ENCODE data around the gene SND1.

Gene SND1

DNA sequence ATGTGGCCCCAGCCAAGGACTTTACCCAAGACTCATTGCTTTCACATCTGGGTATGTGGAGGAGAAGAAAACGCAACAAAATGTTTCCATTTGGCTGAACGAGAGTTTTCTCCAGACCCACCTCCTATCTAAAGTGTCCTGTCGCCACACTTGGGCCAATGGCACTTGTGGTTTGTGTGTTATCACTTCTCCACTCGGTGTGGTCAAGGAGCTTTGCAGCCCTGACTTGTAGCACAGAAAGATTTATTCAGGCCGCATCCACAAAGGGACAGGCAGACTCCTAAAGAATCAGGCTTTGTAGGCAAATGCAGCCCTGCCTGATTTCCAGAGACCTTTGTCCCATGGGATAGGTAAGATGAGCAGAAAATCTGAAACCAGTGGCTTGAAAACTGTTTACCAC, 392.1 kb downstream of the SND1 start:
- TF ChIP-seq, protein P1, sequence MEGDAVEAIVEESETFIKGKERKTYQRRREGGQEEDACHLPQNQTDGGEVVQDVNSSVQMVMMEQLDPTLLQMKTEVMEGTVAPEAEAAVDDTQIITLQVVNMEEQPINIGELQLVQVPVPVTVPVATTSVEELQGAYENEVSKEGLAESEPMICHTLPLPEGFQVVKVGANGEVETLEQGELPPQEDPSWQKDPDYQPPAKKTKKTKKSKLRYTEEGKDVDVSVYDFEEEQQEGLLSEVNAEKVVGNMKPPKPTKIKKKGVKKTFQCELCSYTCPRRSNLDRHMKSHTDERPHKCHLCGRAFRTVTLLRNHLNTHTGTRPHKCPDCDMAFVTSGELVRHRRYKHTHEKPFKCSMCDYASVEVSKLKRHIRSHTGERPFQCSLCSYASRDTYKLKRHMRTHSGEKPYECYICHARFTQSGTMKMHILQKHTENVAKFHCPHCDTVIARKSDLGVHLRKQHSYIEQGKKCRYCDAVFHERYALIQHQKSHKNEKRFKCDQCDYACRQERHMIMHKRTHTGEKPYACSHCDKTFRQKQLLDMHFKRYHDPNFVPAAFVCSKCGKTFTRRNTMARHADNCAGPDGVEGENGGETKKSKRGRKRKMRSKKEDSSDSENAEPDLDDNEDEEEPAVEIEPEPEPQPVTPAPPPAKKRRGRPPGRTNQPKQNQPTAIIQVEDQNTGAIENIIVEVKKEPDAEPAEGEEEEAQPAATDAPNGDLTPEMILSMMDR (IDR thresholded peaks at IDR 0.05) = no peak
- DNase-seq (ENCODE audit: low spot score) = no peak
- Histone ChIP-seq H3K27ac (no peak overlapping the region), H3K4me3 (no peak overlapping the region)

DNA sequence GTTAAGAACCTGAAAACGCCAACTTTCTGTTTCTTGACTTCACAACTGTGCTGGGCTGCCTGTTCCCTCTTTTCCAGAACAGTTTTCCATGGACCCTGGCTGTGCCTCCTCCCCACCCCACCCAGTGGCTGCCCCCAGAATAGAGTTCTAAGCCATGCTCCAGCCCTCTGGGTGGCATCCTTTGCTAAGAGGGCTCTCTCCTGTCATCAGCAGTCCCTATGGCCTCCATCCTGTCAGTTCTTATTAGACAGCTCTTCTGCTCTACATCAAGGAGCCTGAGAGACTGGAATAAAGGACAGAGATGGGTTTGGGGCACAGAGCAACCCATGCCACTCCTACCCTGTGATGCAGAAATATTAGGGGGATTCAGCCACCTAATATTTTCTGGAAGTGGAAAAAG, 393.2 kb downstream of the SND1 start:
- H3K4me3 ChIP-seq = no peak overlapping the region
- TF ChIP-seq, protein P1 (IDR thresholded peaks at IDR 0.05) = no peak
- H3K27ac ChIP-seq = no peak overlapping the region
- DNase-seq (ENCODE audit: low spot score) = no peak

DNA sequence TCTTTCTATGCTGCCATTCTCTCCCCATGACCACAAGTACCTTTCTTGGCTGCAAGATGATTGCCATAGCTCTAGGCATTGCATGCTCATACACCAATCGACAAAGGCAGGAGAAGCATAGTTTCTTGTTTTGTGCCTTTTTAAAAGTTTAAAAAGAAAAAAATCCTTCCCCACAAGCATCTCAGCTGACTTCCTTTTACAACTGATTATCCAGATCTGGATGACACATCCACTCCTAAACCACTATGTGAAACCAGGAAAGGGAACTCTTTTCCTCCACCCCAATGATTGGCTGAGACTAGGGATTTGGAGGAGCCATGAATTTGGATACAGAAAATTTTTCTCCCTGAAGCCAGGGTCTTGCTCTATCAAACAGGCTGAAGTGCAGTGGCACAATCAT, 393.8 kb downstream of the SND1 start:
- Histone ChIP-seq H3K27ac (no peak overlapping the region), H3K4me3 (no peak overlapping the region)
- DNase-seq (ENCODE audit: low spot score) = no peak
- TF ChIP-seq, protein P1 (IDR thresholded peaks at IDR 0.05) = no peak

DNA sequence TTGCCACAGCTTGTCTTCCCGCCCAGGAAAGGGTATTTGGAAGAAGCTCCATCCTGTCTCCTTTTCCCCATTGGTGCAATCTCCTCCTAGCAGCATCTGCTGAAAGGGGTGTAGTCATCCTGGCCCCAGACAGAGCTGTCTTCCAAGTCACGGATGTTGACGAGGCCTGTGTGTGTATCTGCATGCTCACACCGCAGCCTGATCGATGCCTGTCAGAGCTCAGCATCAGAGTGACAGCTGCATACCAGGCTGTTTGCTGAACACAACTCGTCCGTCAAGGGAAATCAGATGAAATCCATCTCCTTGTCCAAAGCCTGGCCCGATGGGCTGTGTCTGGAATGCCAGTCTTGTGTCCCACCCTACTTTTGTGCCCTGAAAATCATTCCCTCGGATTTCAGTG, 400.4 kb downstream of the SND1 start:
- H3K27ac ChIP-seq = no peak overlapping the region
- no peak overlapping the region for H3K4me3 ChIP-seq
- TF ChIP-seq, protein P1 (IDR thresholded peaks at IDR 0.05) = no peak
- no peak for DNase-seq (ENCODE audit: low spot score)

DNA sequence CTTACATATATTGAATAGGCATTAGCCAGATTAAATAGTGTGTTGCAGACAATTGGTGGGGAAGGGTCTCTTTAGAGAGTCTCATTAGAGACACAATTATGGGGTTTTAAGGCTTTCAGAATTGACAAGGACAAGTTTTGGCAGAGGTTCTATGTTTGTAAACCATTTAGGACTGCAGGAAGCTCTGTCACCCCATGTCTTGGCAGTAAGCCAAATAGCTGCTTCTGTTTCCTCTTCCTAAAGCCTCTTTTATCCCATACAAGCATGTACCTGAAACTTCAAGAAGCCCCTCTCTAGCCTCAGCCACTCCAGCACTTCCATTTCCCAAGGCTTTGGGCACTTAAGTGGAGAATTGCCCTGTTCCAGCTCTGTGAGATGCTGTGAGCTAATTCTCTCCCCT, 401.0 kb downstream of the SND1 start:
- DNase-seq (ENCODE audit: low spot score) = no peak
- no peak overlapping the region for H3K27ac ChIP-seq
- no peak overlapping the region for H3K4me3 ChIP-seq
- TF ChIP-seq, protein P1 (IDR thresholded peaks at IDR 0.05) = no peak

DNA sequence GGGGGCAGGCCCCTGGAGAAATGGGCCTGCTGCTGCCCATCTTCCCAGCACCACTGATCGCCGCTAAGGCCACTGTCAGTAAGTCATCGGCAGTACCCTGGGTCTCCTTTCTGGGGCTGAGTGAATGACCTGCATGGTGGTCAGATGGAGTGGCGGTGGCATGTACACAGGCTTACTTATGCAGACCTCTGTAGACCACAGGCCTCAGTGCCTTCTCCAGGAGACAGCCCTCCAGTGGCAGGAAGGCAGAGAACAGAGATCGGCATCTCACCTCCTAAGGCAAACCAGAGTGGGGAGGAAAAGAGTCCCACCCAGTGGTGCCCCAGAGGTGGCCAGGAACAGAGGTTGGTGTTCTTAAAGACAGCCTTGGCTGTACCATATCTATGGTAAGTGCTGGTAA, 402.0 kb downstream of the SND1 start:
- Histone ChIP-seq H3K27ac (no peak overlapping the region), H3K4me3 (no peak overlapping the region)
- DNase-seq (ENCODE audit: low spot score) = no peak
- TF ChIP-seq, protein P1 (IDR thresholded peaks at IDR 0.05) = no peak

DNA sequence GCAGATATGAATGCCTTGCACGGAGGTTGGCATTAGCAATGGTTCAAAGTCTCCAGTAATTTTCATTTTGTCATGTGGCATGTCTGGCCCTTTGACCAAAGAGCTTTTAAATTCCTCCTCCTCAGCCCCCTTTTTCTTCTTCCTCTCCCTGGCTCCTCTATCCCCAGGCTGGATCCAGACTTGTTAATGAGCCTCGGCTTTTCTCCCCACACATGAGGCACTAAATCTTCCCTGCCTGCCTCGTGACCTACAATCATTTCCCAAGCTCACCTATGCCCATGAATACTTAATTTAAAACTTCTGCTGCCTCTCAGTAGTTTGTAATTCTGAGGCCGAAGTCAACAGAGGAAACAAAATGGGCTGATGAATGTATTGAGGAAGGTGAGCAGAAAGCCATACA, 402.5 kb downstream of the SND1 start:
- Histone ChIP-seq H3K4me3 (no peak overlapping the region), H3K27ac (no peak overlapping the region)
- TF ChIP-seq, protein P1 (IDR thresholded peaks at IDR 0.05) = no peak
- no peak for DNase-seq (ENCODE audit: low spot score)
